Tibial artery (tissue), 4 donors: Measurements from ENCODE around the gene ESD.

Experiments used
- DNase-seq, 2 donors: peaks; one replicate each; pipeline ENCODE4 v3.0.0-alpha.2; 2019
- H3K27ac ChIP-seq, 2 donors: fragments of 200-600 bp; sonication (generic) in 1 of 2; 1 replicate in 1 of 2; 2 replicates in 1 of 2; pipeline ENCODE4 v1.5.1; 2018 to 2019; ENCODE audit warnings: mild to moderate bottlenecking in 1 of 2
- H3K27me3 ChIP-seq, 2 donors: fragments of 200-600 bp; sonication (generic) in 1 of 2; one replicate each; pipeline versions ENCODE4 v1.5.1 to v1.6.0; 2016 to 2019
- H3K36me3 ChIP-seq, 3 donors: fragments of 200-600 bp; sonication (generic) in 2 of 3; one replicate each; pipeline ENCODE4 v1.5.1; 2016 to 2019; ENCODE audit warnings: mild to moderate bottlenecking in 2 of 3
- H3K4me1 ChIP-seq, 4 donors: fragments of 200-600 bp; sonication (generic) in 2 of 4; 1 replicate in 3 of 4; 2 replicates in 1 of 4; pipeline ENCODE4 v1.5.1; 2016 to 2019
- H3K4me3 ChIP-seq, 2 donors: fragments of 200-600 bp; sonication (generic) in 1 of 2; 1 replicate in 1 of 2; 2 replicates in 1 of 2; pipeline ENCODE4 v1.5.1; 2018 to 2019; ENCODE audit warnings: mild to moderate bottlenecking in 2 of 2
- H3K9me3 ChIP-seq, 3 donors: fragments of 200-600 bp; sonication (generic) in 1 of 3; one replicate each; pipeline ENCODE4 v1.5.1; 2016 to 2019
- intact Hi-C: fragments of 100-400 bp; cut with DNase I; formaldehyde crosslinking; loops from one replicate; pipeline ENCODE4 v1.15.0; 2023; ENCODE audit warnings: low total_unique reads
- TF ChIP-seq, protein P1 (sequence below), 2 experiments: fragments of 200-600 bp in 1 of 2; fragments of 450-650 bp in 1 of 2; IDR thresholded peaks; one replicate each; pipeline ENCODE4 v1.5.1; 2017 to 2019; ENCODE audit warnings: antibody characterized with exemption in 2 of 2, mild to moderate bottlenecking in 1 of 2, moderate library complexity in 1 of 2

ESD gene

DNA sequence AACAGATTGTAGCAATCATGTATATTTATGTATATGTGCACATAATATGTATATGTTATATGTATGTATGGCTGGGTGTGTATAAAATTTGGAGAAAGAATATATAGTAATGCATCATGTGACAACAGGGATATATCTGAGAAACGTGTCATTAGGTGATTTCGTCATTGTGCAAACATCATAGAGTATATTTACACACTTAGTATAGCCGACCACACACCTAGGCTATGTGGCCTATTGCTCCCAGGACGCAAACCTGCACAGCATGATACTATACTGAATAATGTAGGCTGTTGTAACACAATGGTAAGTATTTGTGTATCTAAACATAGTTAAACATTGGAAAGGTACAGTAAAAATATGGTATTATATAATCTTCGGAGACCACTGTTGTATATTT lies 43.8 kb downstream of the ESD start:
- Histone ChIP-seq H3K36me3 (peaks cover 9 to 34% (median 26%) of the 10 kb centered on the region in 3 donors), H3K9me3 (no peaks in the 10 kb centered on the region), H3K27ac (no peak overlapping the region), H3K27me3 (no peaks in the 10 kb centered on the region), H3K4me3 (no peak overlapping the region), H3K4me1 (peaks cover 0 to 16% (median 14%) of the 10 kb centered on the region in 4 donors)
- intact Hi-C loops, result no loop called here
- TF ChIP-seq, protein P1, sequence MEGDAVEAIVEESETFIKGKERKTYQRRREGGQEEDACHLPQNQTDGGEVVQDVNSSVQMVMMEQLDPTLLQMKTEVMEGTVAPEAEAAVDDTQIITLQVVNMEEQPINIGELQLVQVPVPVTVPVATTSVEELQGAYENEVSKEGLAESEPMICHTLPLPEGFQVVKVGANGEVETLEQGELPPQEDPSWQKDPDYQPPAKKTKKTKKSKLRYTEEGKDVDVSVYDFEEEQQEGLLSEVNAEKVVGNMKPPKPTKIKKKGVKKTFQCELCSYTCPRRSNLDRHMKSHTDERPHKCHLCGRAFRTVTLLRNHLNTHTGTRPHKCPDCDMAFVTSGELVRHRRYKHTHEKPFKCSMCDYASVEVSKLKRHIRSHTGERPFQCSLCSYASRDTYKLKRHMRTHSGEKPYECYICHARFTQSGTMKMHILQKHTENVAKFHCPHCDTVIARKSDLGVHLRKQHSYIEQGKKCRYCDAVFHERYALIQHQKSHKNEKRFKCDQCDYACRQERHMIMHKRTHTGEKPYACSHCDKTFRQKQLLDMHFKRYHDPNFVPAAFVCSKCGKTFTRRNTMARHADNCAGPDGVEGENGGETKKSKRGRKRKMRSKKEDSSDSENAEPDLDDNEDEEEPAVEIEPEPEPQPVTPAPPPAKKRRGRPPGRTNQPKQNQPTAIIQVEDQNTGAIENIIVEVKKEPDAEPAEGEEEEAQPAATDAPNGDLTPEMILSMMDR (IDR thresholded peaks at IDR 0.05), result no peak
- DNase-seq, result no peak

DNA sequence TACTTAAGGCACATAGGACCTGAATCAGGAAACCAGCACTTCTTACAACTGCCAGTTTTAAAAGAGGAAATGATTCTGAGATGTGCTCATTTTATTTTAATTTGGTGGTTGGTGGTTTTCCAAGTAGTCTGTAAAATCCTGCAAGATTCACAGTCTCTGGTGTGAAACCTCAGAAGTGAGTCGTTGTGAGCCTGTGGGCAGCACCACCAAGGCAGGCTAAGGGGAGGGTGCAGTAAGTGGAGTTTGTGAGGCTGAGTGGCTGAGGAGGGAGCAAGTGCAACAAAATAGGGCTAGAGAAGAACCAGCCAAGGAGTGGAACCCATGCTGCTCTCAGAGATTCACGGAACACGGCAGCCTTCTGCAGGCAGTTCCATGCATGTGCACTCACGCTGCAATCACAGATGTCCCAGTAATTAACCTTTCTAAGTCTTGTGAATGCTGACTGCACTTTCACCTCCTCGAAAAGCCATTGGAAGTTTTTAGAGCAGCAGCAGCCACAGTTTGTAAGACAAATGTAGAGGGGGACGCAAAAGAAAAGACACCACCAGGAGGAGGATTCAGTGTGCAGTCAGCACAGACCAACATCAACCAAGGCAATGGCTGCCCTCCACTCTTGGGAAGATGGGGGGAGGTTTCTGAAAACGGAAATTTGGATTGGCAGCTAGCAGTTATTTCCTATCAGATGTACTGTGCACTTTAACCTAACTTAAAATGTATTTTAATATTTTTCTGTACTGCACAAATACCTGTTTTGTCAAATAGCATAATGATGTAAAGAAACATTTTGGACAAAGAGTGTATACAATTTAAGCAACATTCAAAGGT lies 44.9 kb downstream of the ESD start:
- no peaks in the 10 kb centered on the region for H3K27me3 ChIP-seq
- TF ChIP-seq, protein P1 (IDR thresholded peaks at IDR 0.05), result no peak
- intact Hi-C loops, result no loop called here
- H3K9me3 ChIP-seq, result no peaks in the 10 kb centered on the region
- DNase-seq, result no peak
- peaks cover 12 to 45% (median 26%) of the 10 kb centered on the region in 3 donors for H3K36me3 ChIP-seq
- H3K4me1 ChIP-seq, result peaks cover 0 to 5% (median 4%) of the 10 kb centered on the region in 4 donors
- H3K4me3 ChIP-seq, result no peak overlapping the region
- H3K27ac ChIP-seq, result no peak overlapping the region

DNA sequence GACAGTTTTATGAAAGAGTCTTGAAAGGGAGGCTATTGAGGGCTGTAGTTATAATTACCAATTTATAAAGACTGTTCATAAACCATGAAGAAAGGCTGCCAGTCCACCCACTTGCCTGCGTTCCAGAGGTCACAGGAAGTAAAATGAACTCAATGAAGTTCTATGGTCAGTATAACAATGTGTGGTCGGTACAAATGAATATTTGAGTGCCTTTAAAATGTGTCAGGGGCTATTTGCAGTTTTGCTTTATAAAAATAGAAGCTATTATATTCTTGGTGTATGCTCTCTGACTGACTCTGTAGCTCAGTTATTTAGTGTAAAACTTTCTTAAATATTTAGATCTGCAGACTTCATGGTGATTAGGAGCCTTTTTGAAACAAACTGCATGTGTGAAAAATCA lies 47.0 kb downstream of the ESD start:
- intact Hi-C loops, result no loop called here
- Histone ChIP-seq H3K9me3 (no peaks in the 10 kb centered on the region), H3K27me3 (no peaks in the 10 kb centered on the region), H3K4me3 (no peak overlapping the region), H3K4me1 (no peaks in the 10 kb centered on the region), H3K27ac (no peak overlapping the region), H3K36me3 (peaks cover 20 to 66% (median 36%) of the 10 kb centered on the region in 3 donors)
- no peak for DNase-seq
- TF ChIP-seq, protein P1 (IDR thresholded peaks at IDR 0.05), result no peak

DNA sequence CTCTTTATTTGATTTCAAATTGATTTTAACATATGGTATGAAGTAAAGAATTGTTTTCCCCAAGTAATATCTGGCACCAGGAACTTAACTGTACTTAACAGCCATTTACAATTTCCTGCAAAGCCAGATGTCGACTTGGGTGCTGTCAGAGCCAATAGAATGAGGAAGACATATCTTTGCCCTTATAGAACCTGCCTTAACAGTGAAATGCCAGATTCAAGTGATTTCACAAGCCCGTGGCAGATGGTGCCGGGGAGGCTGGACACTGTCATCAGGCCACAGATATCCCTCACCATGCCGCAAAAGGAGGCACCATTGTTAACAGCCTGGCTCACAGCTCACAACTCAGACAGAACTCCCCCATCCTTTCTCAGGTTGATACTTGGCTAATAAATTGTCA lies 48.7 kb downstream of the ESD start:
- Histone ChIP-seq H3K4me3 (no peak overlapping the region), H3K4me1 (no peaks in the 10 kb centered on the region), H3K27ac (no peak overlapping the region), H3K36me3 (peaks cover 31 to 67% (median 47%) of the 10 kb centered on the region in 3 donors), H3K9me3 (no peaks in the 10 kb centered on the region), H3K27me3 (no peaks in the 10 kb centered on the region)
- intact Hi-C loops, result no loop called here
- TF ChIP-seq, protein P1 (IDR thresholded peaks at IDR 0.05), result no peak
- DNase-seq, result no peak

DNA sequence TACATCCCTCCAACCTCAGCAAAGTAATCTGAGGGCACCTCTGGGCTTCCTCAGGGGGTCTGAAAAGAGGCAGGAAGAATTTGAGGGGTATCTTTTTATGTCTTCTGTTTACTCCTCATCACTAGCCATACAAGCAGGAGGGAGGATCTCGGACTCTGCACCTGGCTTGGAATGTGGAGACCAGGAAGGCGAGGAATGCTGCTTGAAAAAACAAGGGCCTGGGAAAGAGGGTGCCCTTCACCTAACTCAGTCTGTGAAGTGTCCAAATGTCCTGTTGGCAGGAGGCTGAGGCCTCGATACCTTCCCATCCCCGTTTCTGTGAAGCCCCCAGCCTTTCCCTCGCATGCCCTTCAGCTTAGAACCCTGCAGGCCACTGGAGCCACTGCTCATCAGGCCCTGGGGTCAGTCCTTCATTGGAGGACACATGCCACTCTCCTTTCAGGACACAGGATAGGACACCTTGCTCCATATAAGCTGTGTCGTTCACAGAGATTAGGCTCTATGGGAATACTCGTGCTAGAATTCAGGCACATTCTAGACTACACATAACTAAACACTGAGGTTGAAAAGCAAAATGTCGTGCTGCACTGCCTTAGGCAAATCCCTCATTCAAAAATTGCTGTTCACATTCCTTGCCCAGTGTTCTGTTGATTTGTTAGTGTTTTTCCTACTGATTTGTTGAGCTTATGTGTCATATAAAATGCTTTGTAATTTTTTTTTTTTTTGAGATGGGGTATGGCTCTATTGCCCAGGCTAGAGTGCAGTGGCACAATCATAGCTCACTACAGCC lies 49.7 kb downstream of the ESD start:
- H3K4me3 ChIP-seq, result no peak overlapping the region
- DNase-seq, result no peak
- TF ChIP-seq, protein P1 (IDR thresholded peaks at IDR 0.05), result no peak
- H3K4me1 ChIP-seq, result no peaks in the 10 kb centered on the region
- no peaks in the 10 kb centered on the region for H3K27me3 ChIP-seq
- peaks cover 31 to 75% (median 46%) of the 10 kb centered on the region in 3 donors for H3K36me3 ChIP-seq
- no peaks in the 10 kb centered on the region for H3K9me3 ChIP-seq
- no peak overlapping the region for H3K27ac ChIP-seq
- intact Hi-C loops, result no loop called here
